Stimulated activated CD4-positive, alpha-beta T cell treated with anti-CD3 and anti-CD28 coated beads, Interleukin-15, amount 100 ng/mL, for 48 hours (primary cell): ENCODE results near the gene MAP1LC3B.

Source experiments
- DNase-seq, 2 donors: peaks; one replicate each; pipeline ENCODE4 v3.0.0-alpha.2; 2020; ENCODE audit warnings: low read depth in 2 of 2

The MAP1LC3B gene

DNA sequence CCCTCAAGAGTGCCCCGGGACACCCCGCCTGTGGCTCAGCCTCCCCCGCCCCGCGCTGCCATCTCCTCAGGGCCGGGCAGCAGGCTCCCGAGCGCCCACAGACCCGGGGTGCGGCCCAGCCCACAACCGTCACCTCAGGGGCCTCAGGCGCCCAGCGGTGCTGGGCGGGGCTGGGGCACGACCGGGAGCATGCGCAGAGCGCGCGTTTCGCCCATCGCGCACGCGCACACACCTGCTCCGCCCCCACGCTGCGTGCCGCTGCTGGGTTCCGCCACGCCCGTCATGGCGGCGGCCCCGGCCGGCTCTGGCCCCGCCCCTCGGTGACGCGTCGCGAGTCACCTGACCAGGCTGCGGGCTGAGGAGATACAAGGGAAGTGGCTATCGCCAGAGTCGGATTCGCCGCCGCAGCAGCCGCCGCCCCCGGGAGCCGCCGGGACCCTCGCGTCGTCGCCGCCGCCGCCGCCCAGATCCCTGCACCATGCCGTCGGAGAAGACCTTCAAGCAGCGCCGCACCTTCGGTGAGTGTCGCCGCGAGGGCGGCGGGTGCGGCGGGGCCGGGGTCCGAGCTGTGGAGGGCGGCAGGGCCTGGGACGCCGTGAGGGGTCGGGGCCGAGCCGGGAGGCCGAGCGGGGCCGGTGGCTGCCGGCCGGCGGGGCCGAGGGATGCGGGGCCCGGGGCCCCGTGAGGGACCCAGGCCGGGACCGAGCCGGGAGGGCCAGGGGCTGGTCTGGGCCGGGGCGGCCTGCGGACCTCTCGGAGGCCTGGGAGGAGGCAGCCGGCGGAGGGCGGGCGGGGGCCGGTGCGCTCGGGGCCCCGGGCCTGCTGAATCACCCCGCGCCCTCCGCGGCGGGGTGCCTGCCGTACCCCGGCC lies at the start of gene MAP1LC3B:
TSS of gene MAP1LC3B (plus strand) at position 387 of the 871 bp plus-strand sequence. CDS start at position 479, 92 bp downstream.
- DNase-seq, result peak; percentile 91 to 96

DNA sequence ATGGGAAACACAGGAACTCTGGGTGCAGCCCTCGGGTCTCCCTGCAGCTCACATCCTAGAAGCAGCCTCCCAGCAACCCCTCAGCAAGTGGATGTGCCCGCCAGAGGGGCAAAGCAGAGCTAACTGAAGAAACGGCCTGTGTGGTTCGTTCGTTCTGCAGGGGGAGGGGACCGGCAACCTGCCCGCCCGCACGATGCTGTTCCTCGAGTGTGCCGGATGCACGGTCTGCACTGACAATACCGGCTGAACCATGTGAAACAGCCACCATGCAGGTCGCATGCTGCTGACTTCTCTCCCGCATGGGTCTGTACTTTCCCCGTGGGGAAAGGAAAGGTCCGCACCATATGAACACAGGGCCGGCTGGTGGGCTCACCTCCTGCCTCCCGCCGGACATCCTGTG lies 49.6 kb upstream of the MAP1LC3B start:
- no peak for DNase-seq

DNA sequence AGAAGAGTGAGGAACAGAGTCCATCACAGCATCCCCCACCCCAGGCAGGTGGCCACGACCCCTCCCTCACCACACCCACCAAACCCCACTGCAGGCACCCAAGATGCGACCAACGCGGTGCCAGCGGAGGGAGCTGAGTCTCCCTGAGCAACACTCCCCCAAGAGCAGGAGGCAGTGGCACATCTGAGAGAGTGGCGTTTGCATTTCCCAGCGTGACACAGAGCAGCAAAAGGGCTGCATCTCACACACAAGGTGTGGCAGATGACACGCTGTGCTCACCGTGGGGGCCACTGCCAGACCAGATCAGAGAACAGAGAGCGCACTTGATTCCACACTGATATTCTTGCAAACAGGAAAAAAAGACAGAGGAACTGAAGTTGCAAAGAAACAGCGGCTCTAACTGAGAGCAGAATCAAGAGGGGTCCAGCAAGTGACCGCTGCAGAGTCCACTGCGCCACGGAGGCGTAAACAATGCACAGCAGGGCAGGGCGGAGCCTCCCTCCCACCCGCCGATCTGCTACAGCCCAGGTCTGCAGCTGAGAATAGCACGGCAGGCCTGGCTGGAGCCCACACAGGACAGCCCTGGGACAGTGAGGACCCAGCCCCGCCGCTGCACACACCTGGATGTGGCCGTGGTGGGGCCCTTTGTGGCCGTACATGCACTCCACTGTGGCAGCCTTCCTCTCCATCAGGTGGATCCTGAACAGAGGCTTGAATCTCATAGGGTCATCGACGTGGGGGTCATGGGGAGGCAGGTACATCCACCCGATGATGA lies 49.0 kb upstream of the MAP1LC3B start:
- no peak for DNase-seq

DNA sequence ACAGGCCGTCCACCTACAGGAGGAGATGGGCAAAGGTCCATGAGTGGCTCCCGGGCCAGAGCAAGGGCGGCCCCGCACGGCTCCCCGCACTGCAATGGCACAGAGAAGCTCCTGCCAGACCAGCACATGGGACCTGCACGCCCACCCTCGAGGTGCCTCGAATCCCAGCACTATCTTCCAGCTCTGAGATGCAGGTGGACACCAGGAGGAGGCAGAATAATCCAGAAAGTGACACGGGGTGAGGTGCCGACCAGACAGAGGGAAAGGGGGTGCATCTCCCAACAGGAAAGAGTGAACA lies 48.4 kb upstream of the MAP1LC3B start:
- DNase-seq, result no peak

DNA sequence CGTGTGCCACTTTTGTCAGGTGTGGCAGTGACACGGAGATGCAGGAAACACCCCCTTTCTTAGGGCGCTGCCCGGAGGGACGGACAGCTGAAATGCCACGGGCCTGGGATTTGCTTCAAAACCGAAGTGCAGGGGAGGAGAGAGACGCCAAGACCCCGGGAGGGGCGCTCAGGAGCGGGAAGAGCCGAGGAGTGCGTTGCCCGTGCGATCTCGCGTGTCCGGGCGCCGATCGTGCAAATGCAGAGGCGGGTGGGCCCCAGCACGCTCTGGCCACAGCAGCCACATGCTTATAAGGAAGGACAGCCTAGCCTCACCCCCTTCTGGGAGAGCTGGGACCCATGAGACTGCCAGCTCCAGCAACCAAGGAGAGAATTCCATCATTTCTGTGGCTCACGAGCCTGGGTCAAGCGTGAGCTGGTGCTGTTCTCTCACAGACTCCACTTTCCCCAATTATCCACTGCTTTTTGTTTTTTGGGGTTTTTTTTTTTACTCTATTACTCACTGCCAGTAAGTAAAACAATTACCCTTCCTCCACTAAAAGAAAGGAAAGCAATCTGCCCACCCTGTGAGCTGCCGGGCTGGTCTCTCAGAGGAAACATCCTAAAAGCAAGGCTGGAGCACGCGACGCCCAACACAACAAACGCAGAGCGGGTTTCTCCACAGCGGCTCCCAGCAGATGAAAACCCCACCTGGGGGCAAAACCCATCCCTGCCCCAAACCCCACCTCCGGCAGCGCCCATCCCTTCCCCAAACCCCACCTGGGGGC lies 47.8 kb upstream of the MAP1LC3B start:
- no peak for DNase-seq

DNA sequence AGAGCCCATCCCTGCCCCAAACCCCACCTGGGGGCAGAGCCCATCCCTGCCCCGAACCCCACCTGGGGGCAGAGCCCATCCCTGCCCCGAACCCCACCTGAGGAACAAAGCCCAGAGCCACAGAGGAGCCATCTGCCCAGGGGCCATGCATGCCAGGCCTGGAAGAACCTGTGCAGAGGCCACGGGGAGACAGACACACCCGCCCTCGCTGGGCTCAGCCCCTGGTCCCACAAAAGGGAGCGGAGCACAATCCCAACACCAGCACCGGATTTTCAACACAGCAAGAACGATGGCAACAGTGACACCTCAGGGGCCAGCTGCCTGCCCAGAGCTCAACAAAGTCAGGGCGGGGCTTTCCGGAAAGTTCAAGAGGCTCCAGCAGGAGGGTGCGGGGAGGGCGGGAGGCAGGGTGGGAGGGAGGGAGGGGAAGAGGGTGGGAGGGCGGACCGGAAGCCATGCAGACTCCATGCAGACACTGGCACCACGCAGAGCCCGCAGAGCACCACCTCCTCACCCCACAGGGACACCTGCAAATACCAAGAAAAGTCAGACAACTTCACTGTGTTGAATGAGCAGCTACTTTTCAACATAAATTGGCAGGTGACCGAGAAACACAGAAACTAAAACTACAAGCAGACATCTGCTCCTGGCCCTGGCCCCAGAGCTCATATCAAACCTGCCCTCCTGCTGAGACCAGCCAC lies 47.1 kb upstream of the MAP1LC3B start:
- peak; percentile 14 to 33 for DNase-seq

DNA sequence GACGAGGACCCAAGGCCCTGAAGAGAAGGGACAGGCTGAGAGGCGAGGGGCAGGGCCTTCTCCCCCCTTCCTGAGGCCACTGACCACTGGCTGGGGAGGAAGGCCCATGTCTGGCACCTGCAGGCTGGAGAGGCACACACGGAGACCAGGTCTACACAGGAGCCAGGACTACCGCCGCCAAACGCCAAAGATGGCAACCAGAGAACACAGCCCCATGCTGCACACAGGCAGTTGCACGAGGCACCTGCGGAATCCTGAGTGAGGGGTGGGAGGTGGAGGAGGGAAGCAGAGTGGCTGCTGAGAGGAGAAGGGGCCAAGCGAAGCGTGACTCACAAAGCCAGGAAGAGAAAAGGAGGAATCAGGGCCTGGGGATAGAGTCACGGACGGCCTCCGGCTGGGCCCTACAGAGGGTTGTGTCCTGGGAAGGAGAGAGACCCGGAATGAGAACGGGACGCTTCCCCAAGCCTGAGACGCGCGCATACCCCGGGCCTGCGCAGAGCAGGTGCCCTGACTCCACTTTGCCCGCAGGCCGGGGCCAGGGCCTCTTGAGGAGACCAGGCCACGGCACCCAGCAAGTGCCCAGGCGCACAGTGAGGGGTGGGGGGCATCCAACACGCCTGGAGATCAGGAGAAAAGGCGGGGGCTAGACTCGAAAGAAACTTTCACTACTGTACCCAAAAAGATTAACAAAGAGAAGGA lies 46.3 kb upstream of the MAP1LC3B start:
- no peak for DNase-seq

DNA sequence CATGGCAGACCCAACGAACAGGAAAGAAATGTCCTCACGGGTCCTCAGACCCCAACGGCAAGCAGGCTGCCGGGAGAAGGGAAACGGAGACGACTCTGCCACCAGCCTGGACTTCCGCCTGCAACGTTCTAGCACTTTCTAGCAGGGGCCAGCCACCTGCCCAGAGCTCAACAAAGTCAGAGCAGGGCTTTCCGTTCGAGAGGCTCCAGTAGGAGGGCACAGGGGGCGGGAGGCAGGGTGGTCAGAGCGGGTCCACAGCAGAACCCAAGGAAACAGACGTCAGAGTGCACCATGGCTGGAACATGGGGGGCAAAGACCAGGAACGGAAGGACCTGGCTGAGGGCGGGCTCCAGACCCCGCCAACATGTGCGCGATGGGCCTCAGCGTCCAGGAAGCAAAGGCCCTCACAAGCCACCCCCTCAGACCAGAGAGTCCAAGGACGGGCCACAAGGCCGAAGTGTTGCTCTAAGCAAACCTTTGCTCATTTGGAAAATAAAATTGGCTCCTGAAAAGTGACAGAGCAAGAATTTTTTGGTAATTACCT lies 45.5 kb upstream of the MAP1LC3B start:
- no peak for DNase-seq

DNA sequence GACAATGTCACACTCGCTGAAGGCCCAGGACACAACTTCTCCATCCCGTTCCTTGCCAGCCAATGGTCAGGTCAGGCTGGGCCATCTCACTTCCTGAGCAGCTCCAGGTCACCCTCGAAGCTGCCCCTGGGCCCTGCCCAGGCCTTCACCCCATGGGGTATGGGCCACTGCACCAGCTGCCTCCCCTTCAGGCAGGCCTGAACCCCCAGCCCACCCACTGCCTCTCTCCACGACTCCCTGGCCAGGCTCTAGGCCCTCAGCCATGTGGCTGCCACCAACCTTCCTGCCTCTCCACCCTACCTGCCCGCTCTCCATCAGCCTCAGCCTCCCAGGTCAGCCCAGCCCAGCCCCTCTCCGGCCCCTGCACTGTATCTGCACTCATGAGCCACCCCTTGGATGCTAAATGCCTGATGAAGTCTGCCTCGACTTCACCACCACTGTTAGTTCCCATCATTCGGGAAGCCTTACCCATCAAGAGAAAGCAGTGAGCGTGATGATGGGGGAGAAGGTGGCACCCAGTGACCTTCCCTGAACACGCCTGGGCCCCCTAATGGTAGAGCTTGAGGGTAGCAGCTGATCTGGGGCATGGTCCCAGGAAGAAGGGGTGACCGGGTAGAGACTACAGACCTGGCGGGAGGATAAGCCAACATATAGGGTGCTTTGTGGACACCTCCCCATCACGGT lies 44.1 kb upstream of the MAP1LC3B start:
- no peak for DNase-seq

DNA sequence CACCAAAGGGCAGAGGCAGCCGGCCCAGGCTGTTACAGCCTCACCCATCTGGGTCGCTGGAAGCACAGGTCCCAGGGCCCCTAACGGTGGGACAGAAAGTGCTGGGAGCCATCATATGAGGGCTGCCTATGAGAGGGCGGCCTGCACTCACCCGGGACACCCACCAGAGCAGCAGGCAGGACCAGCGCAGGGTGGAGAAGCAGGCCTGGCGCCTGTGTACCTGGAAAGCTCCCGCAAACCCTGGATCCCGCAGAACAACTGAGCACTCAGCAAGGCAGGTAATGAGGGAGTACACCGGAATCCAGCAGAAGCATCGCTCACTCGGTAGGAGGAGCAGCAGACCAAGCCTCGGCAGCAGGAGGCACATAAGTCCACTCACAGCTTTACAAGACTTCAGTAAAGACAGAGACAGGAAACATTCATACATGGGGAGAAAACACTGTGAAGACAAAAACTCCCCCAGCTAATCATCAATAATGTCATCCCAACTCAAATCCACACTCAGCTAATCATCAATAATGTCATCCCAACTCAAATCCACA lies 43.4 kb upstream of the MAP1LC3B start:
- no peak for DNase-seq

DNA sequence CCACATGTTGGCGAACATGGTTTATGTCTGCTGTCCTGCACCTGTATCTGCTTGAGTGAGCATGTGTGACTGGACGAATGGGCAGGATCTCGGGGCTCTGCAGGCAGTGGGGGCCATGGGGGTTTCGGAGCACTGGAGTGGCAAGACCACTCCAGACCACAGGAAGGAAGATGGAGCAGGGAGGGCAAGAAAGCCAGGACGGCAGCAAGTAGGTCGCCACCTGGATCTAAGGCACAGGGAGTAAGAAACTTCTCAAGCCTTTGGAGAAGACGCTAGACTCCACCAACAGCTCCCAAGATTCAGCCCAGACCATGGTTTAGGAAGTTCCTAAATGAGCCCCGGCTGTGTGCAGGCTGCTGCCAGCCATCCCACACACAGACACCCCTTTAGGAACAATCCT lies 42.1 kb upstream of the MAP1LC3B start:
- DNase-seq, result no peak

DNA sequence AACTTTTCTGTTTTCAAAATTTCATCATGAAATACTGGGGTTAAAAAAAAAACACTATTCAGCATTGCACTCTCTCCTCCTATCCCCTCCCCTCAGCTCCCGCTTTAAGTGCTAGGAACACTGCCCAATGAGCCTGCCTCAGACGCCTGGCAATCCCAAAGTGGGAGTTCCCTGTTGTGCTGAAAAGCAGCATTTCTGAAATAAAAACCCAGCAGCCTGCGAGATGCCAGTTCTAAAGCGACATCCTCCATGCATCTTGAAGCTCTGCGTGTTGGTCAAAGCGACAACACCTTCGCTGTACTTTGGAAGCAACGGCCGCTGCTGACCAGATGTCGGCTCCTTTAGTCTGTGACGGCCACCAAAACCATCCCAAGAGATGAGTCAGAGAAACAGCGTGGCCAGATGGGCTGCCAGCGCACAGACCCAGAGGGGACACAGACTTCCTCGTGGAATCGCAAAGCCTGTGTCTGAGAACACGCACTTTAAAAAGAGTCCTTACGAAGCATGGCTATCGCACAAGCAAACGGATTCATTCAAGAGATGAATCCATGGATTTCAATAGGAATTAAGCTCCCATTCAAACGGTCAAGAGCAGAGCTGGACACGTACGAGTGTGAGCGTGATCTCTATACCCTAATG lies 41.3 kb upstream of the MAP1LC3B start:
- no peak for DNase-seq

DNA sequence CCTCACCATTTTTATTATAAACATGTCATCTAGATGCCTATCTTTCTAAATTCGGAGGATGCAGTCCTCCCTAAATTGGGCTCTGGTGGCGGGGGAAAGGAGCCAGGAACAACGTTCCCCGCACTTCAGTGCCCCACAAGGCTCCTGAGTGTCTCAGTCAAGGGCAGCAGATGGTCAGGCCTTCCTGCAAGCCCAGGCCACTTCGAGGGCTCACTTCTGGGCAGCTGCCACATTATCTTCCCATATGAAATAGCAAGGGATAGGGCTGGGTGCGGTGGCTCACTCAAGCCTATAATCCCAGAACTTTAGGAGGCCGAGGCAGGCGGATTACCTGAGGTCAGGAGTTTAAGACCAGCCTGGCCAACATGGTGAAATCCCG lies 40.8 kb upstream of the MAP1LC3B start:
- no peak for DNase-seq

DNA sequence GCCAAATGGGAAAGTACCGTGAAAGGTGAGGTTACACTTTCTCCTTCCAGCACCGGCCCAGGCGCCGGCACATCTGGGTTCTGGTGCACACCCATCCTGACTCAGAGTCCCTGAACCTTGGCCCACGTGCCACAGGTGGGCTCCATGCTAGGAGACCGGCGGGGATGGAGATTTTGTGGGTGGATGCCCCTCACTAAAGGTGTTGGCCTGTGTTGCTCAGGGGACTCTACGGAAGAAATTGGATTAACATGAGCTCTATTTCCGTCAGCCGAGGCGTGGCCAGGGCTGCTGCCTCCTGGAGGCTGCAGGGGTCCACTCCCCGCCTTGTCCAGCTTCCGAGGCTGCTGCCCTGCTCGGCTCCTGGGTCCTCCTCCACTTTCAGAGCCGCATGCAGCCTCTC lies 39.3 kb upstream of the MAP1LC3B start:
- DNase-seq, result no peak

DNA sequence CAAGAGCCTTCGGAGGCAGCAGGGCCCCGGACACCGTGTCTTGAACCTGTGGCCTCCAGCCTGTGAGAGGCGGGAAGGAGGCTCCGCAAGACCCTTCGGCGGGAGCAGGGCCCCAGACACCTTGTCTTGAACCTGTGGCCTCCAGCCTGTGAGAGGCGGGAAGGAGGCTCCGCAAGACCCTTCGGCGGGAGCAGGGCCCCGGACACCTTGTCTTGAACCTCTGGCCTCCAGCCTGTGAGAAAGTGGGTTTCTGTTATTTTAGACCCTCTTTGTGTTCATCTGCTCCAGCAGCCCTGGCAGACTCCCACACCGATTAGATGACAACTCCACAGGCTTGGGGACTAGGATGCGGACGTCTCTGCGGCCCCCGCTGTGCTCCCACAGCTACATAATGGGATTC lies 38.5 kb upstream of the MAP1LC3B start:
- no peak for DNase-seq

DNA sequence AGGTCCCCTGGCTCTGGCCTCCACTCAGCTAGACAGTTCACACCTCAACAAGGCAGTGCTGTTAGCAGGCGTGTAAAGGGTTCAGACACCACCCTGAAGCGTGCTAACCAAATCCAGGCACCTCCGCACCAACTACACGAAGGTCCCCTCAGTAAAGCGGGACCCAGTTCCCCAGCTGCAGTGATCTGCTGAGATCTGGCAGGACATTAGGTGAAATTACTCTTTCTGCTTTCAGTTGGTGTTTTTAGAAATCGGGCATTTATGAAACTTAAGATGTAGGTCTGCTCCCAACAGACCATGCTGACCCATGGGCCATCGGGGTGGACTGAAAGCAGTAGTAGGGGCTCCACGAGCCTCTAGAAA lies 35.7 kb upstream of the MAP1LC3B start:
- DNase-seq, result no peak

DNA sequence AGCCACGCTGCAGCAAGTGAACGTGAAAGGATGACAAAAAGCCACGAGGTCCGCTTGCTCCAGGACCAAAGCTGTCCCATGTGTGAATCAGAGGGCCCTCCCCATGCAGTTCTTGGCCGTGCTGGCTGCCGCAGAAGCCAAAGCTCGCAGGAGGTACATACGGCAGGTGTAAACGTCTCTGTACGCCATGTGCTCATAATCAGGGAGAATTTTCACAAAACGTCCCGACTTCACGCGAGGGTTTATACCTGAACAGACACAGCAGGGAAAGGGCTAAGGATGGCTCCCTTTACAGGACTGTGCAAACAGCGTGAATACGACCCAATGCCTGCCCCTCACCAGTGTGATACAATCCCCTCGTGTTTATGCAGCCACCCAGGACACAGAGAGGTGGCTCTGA lies 33.9 kb upstream of the MAP1LC3B start:
- DNase-seq, result no peak

DNA sequence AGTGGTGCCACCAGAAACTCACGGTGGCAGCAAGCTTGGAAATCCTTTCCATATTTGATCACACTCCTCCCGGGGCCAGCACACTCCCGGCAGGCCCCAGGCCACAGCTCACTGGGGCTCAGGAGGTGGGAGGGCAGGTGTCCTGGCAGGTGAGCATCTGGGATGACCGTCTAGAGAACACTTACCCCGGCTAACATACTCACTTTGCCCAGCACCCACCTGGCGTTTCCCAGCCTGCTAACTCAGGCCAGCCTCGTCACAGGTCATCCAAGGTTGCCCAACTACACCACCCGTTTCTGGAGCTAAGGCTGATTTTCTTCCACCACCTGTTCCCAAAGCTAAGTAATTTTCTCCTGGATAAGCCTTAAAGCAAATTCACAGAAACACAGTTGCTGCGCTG lies 33.4 kb upstream of the MAP1LC3B start:
- DNase-seq, result no peak

DNA sequence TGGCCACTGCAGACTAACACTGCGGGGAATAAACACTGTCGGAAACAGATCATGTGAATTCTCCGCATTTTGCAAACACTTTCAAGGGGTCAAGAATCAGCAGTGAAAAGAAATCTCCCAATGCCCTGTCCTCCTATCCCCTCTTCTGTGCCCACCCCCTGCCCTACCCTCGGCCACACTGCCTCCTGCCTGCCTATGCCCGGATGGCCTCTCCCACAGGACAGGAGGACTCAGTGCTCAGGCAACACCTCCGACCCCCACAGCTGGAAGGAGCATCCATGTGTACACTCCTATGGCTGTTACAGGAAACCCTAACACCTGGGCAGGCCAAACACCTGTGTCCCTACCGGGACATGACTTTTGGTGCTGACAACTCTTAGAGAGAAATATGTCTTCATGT lies 33.0 kb upstream of the MAP1LC3B start:
- DNase-seq, result no peak
